Lung (tissue), 12 donors: Measurements from ENCODE around the gene DENND2D. TPM values are rescaled to one million over a fixed set of nuclear protein-coding genes. Genes with fewer than 3 reads are reported as not detected.

Source experiments
- ATAC-seq: fragments of 200-7000 bp; cut with Tn5 transposase; one replicate; pipeline ENCODE4 v1.9.1; 2020; ENCODE audit warnings: moderate number of reproducible peaks; ENCODE audit not compliant: insufficient read depth, low FRiP score
- DNase-seq, 3 donors: peaks; one replicate each; pipeline ENCODE4 v3.0.0-alpha.2; 2013 to 2017
- H3K27ac ChIP-seq, 2 donors: one replicate each; pipeline ENCODE4 v1.5.1; 2013; ENCODE audit warnings: mild to moderate bottlenecking in 2 of 2, moderate library complexity in 2 of 2, control low read depth in 1 of 2, inconsistent platforms in 1 of 2, low read depth in 1 of 2, low read length in 1 of 2
- H3K27me3 ChIP-seq, 3 donors: one replicate each; pipeline ENCODE4 v1.5.1; 2013; ENCODE audit warnings: low read length in 2 of 3; ENCODE audit not compliant: control insufficient read depth in 3 of 3, insufficient read depth in 3 of 3
- H3K36me3 ChIP-seq, 4 donors: one replicate each; pipeline ENCODE4 v1.5.1; 2013; ENCODE audit warnings: low read length in 4 of 4, mild to moderate bottlenecking in 1 of 4, moderate library complexity in 1 of 4; ENCODE audit not compliant: control insufficient read depth in 4 of 4, insufficient read depth in 4 of 4
- H3K4me1 ChIP-seq, 5 donors: one replicate each; pipeline ENCODE4 v1.5.1; 2013; ENCODE audit warnings: low read length in 5 of 5, mild to moderate bottlenecking in 2 of 5, moderate library complexity in 1 of 5; ENCODE audit not compliant: control insufficient read depth in 5 of 5, insufficient read depth in 5 of 5
- H3K4me3 ChIP-seq: one replicate; pipeline ENCODE4 v1.5.1; 2013; ENCODE audit warnings: mild to moderate bottlenecking, control low read depth, moderate library complexity
- H3K9ac ChIP-seq, 2 donors: one replicate each; pipeline ENCODE4 v1.5.1; 2013; ENCODE audit warnings: low read length in 2 of 2, control low read depth in 1 of 2; ENCODE audit not compliant: insufficient read depth in 1 of 2
- H3K9me3 ChIP-seq, 4 donors: one replicate each; pipeline ENCODE4 v1.5.1; 2013; ENCODE audit warnings: low read length in 3 of 4, mild to moderate bottlenecking in 1 of 4, moderate library complexity in 1 of 4; ENCODE audit not compliant: control insufficient read depth in 4 of 4, insufficient read depth in 3 of 4
- CTCF ChIP-seq: IDR thresholded peaks from 2 replicates; pipeline ENCODE4 v1.5.1; 2012; ENCODE audit warnings: mild to moderate bottlenecking; ENCODE audit errors: control extremely low read depth, extremely low read depth
- WGBS, 2 donors: extraction: QIAGEN DNeasy Blood & Tissue Kit; methylation state at CpG; one replicate each; pipeline ENCODE4 v1.1.7; 2013; 5-methylcytosine and 5-hydroxymethylcytosine counted together
- polyA plus RNA-seq, 2 donors: library from polyadenylated mRNA; stranded (reverse); fragments of 200-250 nt; gene quantifications; one replicate each; pipeline ENCODE4 v1.2.1, GENCODE V29; 2013
- total RNA-seq, 2 donors: library from RNA; depleted of rRNA in 1 of 2; stranded (reverse); fragments of >200 nt in 1 of 2; gene quantifications; one replicate each; pipeline ENCODE4 v1.2.1, GENCODE V29; 2014 to 2021
- donor health status: control.
- donor health status: control.
- donor health status: Bipolar disorder and iron deficiency.
- donor health status: healthy.
- donor health status: DM: yes; HTN: yes; CAD: no.

Gene DENND2D
- total and polyA plus RNA-seq, 4 donors: 39.3 to 71.7 (median 55.5) TPM

- WGBS, 2 donors: 42 to 45% methylated on average over 2 of the region's 2 CpGs
- no peaks in the 10 kb centered on the region for H3K36me3 ChIP-seq
- H3K27me3 ChIP-seq: no peaks in the 10 kb centered on the region
- no peak overlapping the region for H3K9ac ChIP-seq
- H3K4me1 ChIP-seq: peaks cover 0 to 4% (median 0%) of the 10 kb centered on the region in 5 donors
- no peak for TF ChIP-seq CTCF
- DNase-seq: no peak
- H3K27ac ChIP-seq: no peak overlapping the region
- ATAC-seq: no peak
- H3K9me3 ChIP-seq: no peaks in the 10 kb centered on the region
- H3K4me3 ChIP-seq: no peak overlapping the region
Measured at GRCh38 chr1:111221276-111221632, 20.8 kb upstream of the DENND2D start.

GRCh38 chr1:111220302-111220890 is 19.9 kb upstream of the DENND2D start:
- no peaks in the 10 kb centered on the region for H3K27me3 ChIP-seq
- peaks cover 0 to 4% (median 0%) of the 10 kb centered on the region in 5 donors for H3K4me1 ChIP-seq
- no peaks in the 10 kb centered on the region for H3K9me3 ChIP-seq
- WGBS, 2 donors: 89 to 91% methylated on average over 6 of the region's 6 CpGs
- no peak overlapping the region for H3K9ac ChIP-seq
- H3K27ac ChIP-seq: no peak overlapping the region
- TF ChIP-seq CTCF: no peak
- no peak overlapping the region for H3K4me3 ChIP-seq
- ATAC-seq (no peak), DNase-seq (no peak)
- H3K36me3 ChIP-seq: no peaks in the 10 kb centered on the region

GRCh38 chr1:111219557-111220286 is 19.3 kb upstream of the DENND2D start:
- no peak for ATAC-seq
- no peak overlapping the region for H3K9ac ChIP-seq
- H3K9me3 ChIP-seq: no peaks in the 10 kb centered on the region
- H3K27ac ChIP-seq: no peak overlapping the region
- peaks cover 0 to 6% (median 0%) of the 10 kb centered on the region in 5 donors for H3K4me1 ChIP-seq
- DNase-seq: no peak
- H3K36me3 ChIP-seq: no peaks in the 10 kb centered on the region
- H3K4me3 ChIP-seq: no peak overlapping the region
- no peak for TF ChIP-seq CTCF
- H3K27me3 ChIP-seq: no peaks in the 10 kb centered on the region
- WGBS, 2 donors: 63 to 71% methylated on average over 5 of the region's 5 CpGs
